ENCODE data around the gene IL1RAP. TPM values are rescaled to one million over a fixed set of nuclear protein-coding genes. Genes with fewer than 3 reads are reported as not detected.

The IL1RAP gene
- polyA plus RNA-seq, 3 donors, result 8.0 to 12.6 (median 11.8) TPM

- Histone ChIP-seq H3K4me3 (replicated peaks in 1 of 3; ENCODE audit: low read depth in 2 of 3, low read length in 3 of 3) (no peak overlapping the region), H3K36me3 (replicated peaks in 1 of 2; ENCODE audit: control insufficient read depth in 1 of 2, insufficient read depth in 2 of 2, low read length in 2 of 2) (peaks cover 6 to 33% of the 10 kb centered on the region in 2 donors), H3K9ac (ENCODE audit: insufficient read depth, low read length, poor library complexity, severe bottlenecking) (no peak overlapping the region), H4K20me1 (ENCODE audit: insufficient read depth, low read length) (no peaks in the 10 kb centered on the region), H3K27ac (ENCODE audit: low read depth in 1 of 2, low read length in 2 of 2) (no peak overlapping the region), H3K79me2 (ENCODE audit: insufficient read depth, low read length) (no peaks in the 10 kb centered on the region), H3K27me3 (ENCODE audit: control insufficient read depth in 2 of 2, insufficient read depth in 2 of 2, low read length in 2 of 2) (no peaks in the 10 kb centered on the region), H2AFZ (ENCODE audit: insufficient read depth, low read depth, low read length, poor library complexity, severe bottlenecking) (no peak overlapping the region), H3K4me1 (ENCODE audit: control insufficient read depth in 1 of 2, insufficient read depth in 2 of 2, low read length in 2 of 2) (peaks cover 12% of the 10 kb centered on the region in 2 donors), H3K4me2 (replicated peaks; ENCODE audit: extremely low read depth, low read length, poor library complexity, severe bottlenecking) (no peak overlapping the region), H3K9me3 (replicated peaks in 1 of 2; ENCODE audit: control insufficient read depth in 1 of 2, insufficient read depth in 1 of 2, low read length in 2 of 2) (no peaks in the 10 kb centered on the region)
- H3K27ac Mint-ChIP-seq, result no peak overlapping the region
- peaks cover 0 to 2% (median 0%) of the 10 kb centered on the region in 3 donors for H3K27me3 Mint-ChIP-seq (ENCODE audit: low read depth in 3 of 3)
- intact Hi-C loops (cut with micrococcal nuclease), result loop anchor here in 1 of 2 donors (10.0 kb wide), 1 partner anchor 112 kb away; the partner anchor contains the start of gene IL1RAP
- H3K4me1 Mint-ChIP-seq, result peaks cover 14% of the 10 kb centered on the region
- TF ChIP-seq CTCF (IDR thresholded peaks at IDR 0.05), result no peak
- DNase-seq, result no peak
- 67% methylated on average over 3 of the region's 7 CpGs for WGBS (ENCODE audit: insufficient coverage)
- no peak overlapping the region for H3K4me3 Mint-ChIP-seq
- no peaks in the 10 kb centered on the region for H3K9me3 Mint-ChIP-seq
- peaks cover 25 to 39% of the 10 kb centered on the region in 2 donors for H3K36me3 Mint-ChIP-seq
Measured at GRCh38 chr3:190626951-190627620, 113.2 kb downstream of the IL1RAP start.

DNA sequence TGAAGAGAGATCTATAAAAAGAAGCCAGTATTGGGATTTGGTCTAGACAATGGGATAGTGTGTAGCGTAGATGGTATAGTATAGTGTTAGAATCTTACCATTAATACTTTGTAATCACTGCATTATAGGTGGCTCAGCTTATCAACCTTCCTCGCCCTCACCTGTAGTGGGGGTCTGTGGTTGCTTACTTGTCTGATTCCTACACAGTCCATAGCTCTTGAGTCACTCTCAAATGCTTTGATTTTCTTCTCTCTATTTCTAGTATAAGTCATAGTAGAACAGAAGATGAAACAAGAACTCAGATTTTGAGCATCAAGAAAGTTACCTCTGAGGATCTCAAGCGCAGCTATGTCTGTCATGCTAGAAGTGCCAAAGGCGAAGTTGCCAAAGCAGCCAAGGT, 115.2 kb downstream of the IL1RAP start:
- Mint-ChIP-seq H3K27me3 (ENCODE audit: low read depth in 3 of 3) (peaks cover 0 to 2% (median 0%) of the 10 kb centered on the region in 3 donors), H3K27ac (no peak overlapping the region), H3K4me3 (no peak overlapping the region), H3K36me3 (peaks cover 20 to 45% of the 10 kb centered on the region in 2 donors), H3K4me1 (no peaks in the 10 kb centered on the region), H3K9me3 (no peaks in the 10 kb centered on the region)
- no peak for TF ChIP-seq CTCF (IDR thresholded peaks at IDR 0.05)
- H3K9ac ChIP-seq (ENCODE audit: insufficient read depth, low read length, poor library complexity, severe bottlenecking), result no peak overlapping the region
- intact Hi-C loops (cut with micrococcal nuclease), result loop anchor here in 1 of 2 donors (10.0 kb wide), 1 partner anchor 114 kb away; the partner anchor contains the start of gene IL1RAP
- no peaks in the 10 kb centered on the region for H4K20me1 ChIP-seq (ENCODE audit: insufficient read depth, low read length)
- no peak overlapping the region for H3K4me2 ChIP-seq (replicated peaks; ENCODE audit: extremely low read depth, low read length, poor library complexity, severe bottlenecking)
- H3K27ac ChIP-seq (ENCODE audit: low read depth in 1 of 2, low read length in 2 of 2), result no peak overlapping the region
- no peak overlapping the region for H3K4me3 ChIP-seq (replicated peaks in 1 of 3; ENCODE audit: low read depth in 2 of 3, low read length in 3 of 3)
- no peaks in the 10 kb centered on the region for H3K79me2 ChIP-seq (ENCODE audit: insufficient read depth, low read length)
- WGBS (ENCODE audit: insufficient coverage), result 100% methylated on average over 2 of the region's 4 CpGs
- DNase-seq, result no peak
- H2AFZ ChIP-seq (ENCODE audit: insufficient read depth, low read depth, low read length, poor library complexity, severe bottlenecking), result no peak overlapping the region
- H3K27me3 ChIP-seq (ENCODE audit: control insufficient read depth in 2 of 2, insufficient read depth in 2 of 2, low read length in 2 of 2), result no peaks in the 10 kb centered on the region
- no peaks in the 10 kb centered on the region for H3K9me3 ChIP-seq (replicated peaks in 1 of 2; ENCODE audit: control insufficient read depth in 1 of 2, insufficient read depth in 1 of 2, low read length in 2 of 2)
- H3K36me3 ChIP-seq (replicated peaks in 1 of 2; ENCODE audit: control insufficient read depth in 1 of 2, insufficient read depth in 2 of 2, low read length in 2 of 2), result peaks cover 6 to 26% of the 10 kb centered on the region in 2 donors
- H3K4me1 ChIP-seq (ENCODE audit: control insufficient read depth in 1 of 2, insufficient read depth in 2 of 2, low read length in 2 of 2), result no peaks in the 10 kb centered on the region

Data from CD14-positive monocyte (primary cell).